SK-N-SH (cell line): ENCODE measurements around the gene HRH2. TPM values are rescaled to one million over a fixed set of nuclear protein-coding genes. Genes with fewer than 3 reads are reported as not detected.

Source experiments
- CTCF ChIA-PET: fragments of 300-600, 350-600 bp; formaldehyde crosslinking; extraction: SDS; loops from one replicate; lab custom pipeline; 2021; lab: Yijun Ruan, JAX
- POLR2A ChIA-PET: fragments of 350-600 bp; sonication (Branson Sonifier 250); formaldehyde crosslinking; extraction: SDS; loops from one replicate; lab custom pipeline; 2020; ENCODE audit warnings: antibody characterized with exemption, inconsistent platforms; lab: Yijun Ruan, JAX
- DNase-seq: peaks from one replicate; pipeline ENCODE4 v3.0.0; 2012
- H2AFZ ChIP-seq: fragments of 200-600 bp; sonication (generic); 2 replicates; pipeline ENCODE4 v1.8.1; 2016; ENCODE audit warnings: antibody characterized with exemption, mild to moderate bottlenecking, low read depth
- H3F3A ChIP-seq: fragments of 200-600 bp; sonication (generic); replicated peaks from 2 replicates; pipeline ENCODE3; 2016; ENCODE audit warnings: antibody characterized with exemption, mild to moderate bottlenecking; ENCODE audit not compliant: insufficient read depth
- H3K27ac ChIP-seq, 2 experiments: fragments of 200-500 bp in 1 of 2; fragments of 200-600 bp in 1 of 2; sonication (Bioruptor generic) in 1 of 2; sonication (generic), shearing (Covaris generic) in 1 of 2; 2 replicates each; pipeline versions ENCODE4 v1.5.1 to v1.6.1; 2014 to 2016; ENCODE audit warnings: low read depth in 2 of 2, inconsistent platforms in 1 of 2, low read length in 1 of 2, mild to moderate bottlenecking in 1 of 2, mixed read lengths in 1 of 2
- H3K27me3 ChIP-seq: fragments of 200-600 bp; sonication (generic), shearing (Covaris generic); 2 replicates; pipeline ENCODE4 v1.6.1; 2016; ENCODE audit warnings: mixed run types; ENCODE audit not compliant: insufficient read depth
- H3K36me3 ChIP-seq, 2 experiments: fragments of 200-500 bp in 1 of 2; fragments of 200-600 bp in 1 of 2; sonication (Bioruptor generic) in 1 of 2; sonication (generic) in 1 of 2; replicated peaks in 1 of 2; 2 replicates each; pipeline versions ENCODE3 to v1.5.1; 2014 to 2016; ENCODE audit warnings: low read length in 1 of 2, mild to moderate bottlenecking in 1 of 2; ENCODE audit not compliant: insufficient read depth in 2 of 2, control insufficient read depth in 1 of 2
- H3K4me1 ChIP-seq, 2 experiments: fragments of 200-500 bp in 1 of 2; fragments of 200-600 bp in 1 of 2; sonication (Bioruptor generic) in 1 of 2; sonication (generic), shearing (Covaris generic) in 1 of 2; 2 replicates each; pipeline versions ENCODE4 v1.5.1 to v1.6.1; 2014 to 2016; ENCODE audit warnings: low read depth in 1 of 2, low read length in 1 of 2, mixed run types in 1 of 2; ENCODE audit not compliant: insufficient read depth in 2 of 2, control insufficient read depth in 1 of 2
- H3K4me2 ChIP-seq: fragments of 200-600 bp; sonication (generic), shearing (Covaris generic); 2 replicates; pipeline ENCODE4 v1.6.1; 2017; ENCODE audit warnings: mixed run types
- H3K4me3 ChIP-seq, 2 experiments: fragments of 200-500 bp in 1 of 2; fragments of 200-600 bp in 1 of 2; sonication (Bioruptor generic) in 1 of 2; sonication (generic), shearing (Covaris generic) in 1 of 2; 2 replicates each; pipeline versions ENCODE4 v1.5.1 to v1.8.1; 2014 to 2016; ENCODE audit warnings: low read depth in 2 of 2, inconsistent platforms in 1 of 2, low read length in 1 of 2, mild to moderate bottlenecking in 1 of 2, mixed read lengths in 1 of 2, moderate library complexity in 1 of 2
- H3K79me2 ChIP-seq: fragments of 200-600 bp; sonication (generic); 2 replicates; pipeline ENCODE4 v1.8.1; 2017; ENCODE audit warnings: mild to moderate bottlenecking; ENCODE audit not compliant: insufficient read depth
- H3K9ac ChIP-seq: fragments of 200-600 bp; sonication (generic); 2 replicates; pipeline ENCODE4 v1.6.1; 2017; ENCODE audit warnings: mixed run types
- H3K9me2 ChIP-seq: fragments of 200-600 bp; sonication (generic); 2 replicates; pipeline ENCODE4 v1.6.1; 2017; ENCODE audit warnings: mixed run types
- H3K9me3 ChIP-seq: fragments of 200-600 bp; sonication (generic); 2 replicates; pipeline ENCODE4 v1.6.1; 2017; ENCODE audit warnings: mixed run types, mild to moderate bottlenecking, moderate library complexity
- H4K20me1 ChIP-seq: fragments of 200-600 bp; sonication (generic); 2 replicates; pipeline ENCODE4 v1.6.1; 2017; ENCODE audit warnings: mild to moderate bottlenecking, mixed run types; ENCODE audit not compliant: insufficient read depth
- CHD2 ChIP-seq: fragments of 150-350 bp; IDR thresholded peaks from 2 replicates; pipeline ENCODE4 v1.6.1; 2018; ENCODE audit warnings: low read length; ENCODE audit not compliant: partially characterized antibody
- CTCF ChIP-seq: fragments of 200-600 bp; sonication (generic); IDR thresholded peaks from 2 replicates; pipeline ENCODE4 v1.6.1; 2017; ENCODE audit warnings: antibody characterized with exemption, mild to moderate bottlenecking, moderate library complexity
- ELF1 ChIP-seq: IDR thresholded peaks from 2 replicates; pipeline ENCODE4 v1.4.0; 2012
- EP300 ChIP-seq, 2 experiments: IDR thresholded peaks; 2 replicates each; pipeline versions ENCODE4 v1.4.0 to v1.6.1; 2012; ENCODE audit warnings: borderline replicate concordance in 1 of 2, low read depth in 1 of 2, low read length in 1 of 2
- EZH2phosphoT487 ChIP-seq: fragments of 200-600 bp; sonication (generic); IDR thresholded peaks from 2 replicates; pipeline ENCODE4 v1.6.1; 2017; ENCODE audit warnings: low read depth, mixed run types, mild to moderate bottlenecking, antibody characterized with exemption, moderate library complexity, borderline replicate concordance
- FOXJ3 ChIP-seq: sonication (generic); formaldehyde crosslinking; IDR thresholded peaks from 2 replicates; pipeline ENCODE4 v1.5.1; 2020; ENCODE audit warnings: mild to moderate bottlenecking, missing genetic modification reagents
- IRF3 ChIP-seq: fragments of 150-350 bp; IDR thresholded peaks from 2 replicates; pipeline ENCODE4 v1.6.1; 2016; ENCODE audit warnings: mild to moderate bottlenecking, low read depth, low read length
- MEF2A ChIP-seq: IDR thresholded peaks from 2 replicates; pipeline ENCODE4 v1.4.0; 2012; ENCODE audit warnings: low read depth, borderline replicate concordance
- RFX5 ChIP-seq: IDR thresholded peaks from 2 replicates; pipeline ENCODE4 v1.6.1; 2012; ENCODE audit warnings: mild to moderate bottlenecking, improper control_type of control experiment, low read length
- USF2 ChIP-seq: fragments of 150-350 bp; IDR thresholded peaks from 2 replicates; pipeline ENCODE4 v1.6.1; 2017; ENCODE audit warnings: antibody characterized with exemption, low read length, low read depth, borderline replicate concordance
- WGBS: methylation state at CpG from one replicate; pipeline ENCODE4 v1.1.6; 2017; ENCODE audit warnings: low lambda C conversion rate; 5-methylcytosine and 5-hydroxymethylcytosine counted together
- polyA plus RNA-seq, 3 experiments: library from polyadenylated mRNA; depleted of rRNA; stranded (reverse); fragments of >200 nt; gene quantifications; 2 replicates each; pipeline ENCODE4 v1.2.3, GENCODE V29; 2012

The HRH2 gene
- polyA plus RNA-seq, 1 of the 3 experiments (the other 2 are of a cell fraction): 0.08 TPM

- no peak for TF ChIP-seq EZH2phosphoT487
- no peak for TF ChIP-seq CHD2
- TF ChIP-seq EP300 (IDR thresholded peaks at IDR 0.05; ENCODE audit: borderline replicate concordance in 1 of 2, low read depth in 1 of 2, low read length in 1 of 2): no peak
- no peak for TF ChIP-seq USF2
- no peak for TF ChIP-seq CTCF
- TF ChIP-seq IRF3: no peak
- no peak for TF ChIP-seq FOXJ3 (CRISPR knock-in tag)
- TF ChIP-seq MEF2A: no peak
- 39% methylated on average over 3 of the region's 3 CpGs for WGBS
These were observed 73.3 kb downstream of the HRH2 start for GRCh38 chr5:175731172-175731571.

GRCh38 chr5:175731756-175732465, 74.0 kb downstream of the HRH2 start:
- no peak overlapping the region for H2AFZ ChIP-seq
- CTCF ChIA-PET: interaction anchor here (2.6 to 20.1 kb wide), 5 partner anchors 8 to 195 kb away, joined by 15 to 338 read pairs (median 68); partner anchors contain the start of gene CPLX2
- H4K20me1 ChIP-seq: no peaks in the 10 kb centered on the region
- WGBS: 46% methylated on average over 4 of the region's 4 CpGs
- POLR2A ChIA-PET: no interaction called here
- no peaks in the 10 kb centered on the region for H3K9me2 ChIP-seq
- H3K4me1 ChIP-seq: peaks cover 0 to 7% of the 10 kb centered on the region in 2 experiments; a peak in 1 of 4 replicates
- no peak overlapping the region for H3K4me3 ChIP-seq
- no peak overlapping the region for H3K4me2 ChIP-seq
- TF ChIP-seq ELF1 (no peak), RFX5 (no peak)
- TF ChIP-seq, all 33 proteins: peak for 0
- H3K36me3 ChIP-seq: no peaks in the 10 kb centered on the region
- H3K9me3 ChIP-seq: no peaks in the 10 kb centered on the region
- no peak overlapping the region for H3K27ac ChIP-seq
- no peak overlapping the region for H3K9ac ChIP-seq
- no peaks in the 10 kb centered on the region for H3K79me2 ChIP-seq
- H3F3A ChIP-seq: no peaks in the 10 kb centered on the region
- no peak for DNase-seq
- H3K27me3 ChIP-seq: no peaks in the 10 kb centered on the region

More at GRCh38 chr5:175731172-175731571, 73.3 kb downstream of the HRH2 start:
- no peak overlapping the region for H3K27ac ChIP-seq
- H3K4me1 ChIP-seq: peaks cover 0 to 7% of the 10 kb centered on the region in 2 experiments; a peak in 1 of 4 replicates
- H3K9me2 ChIP-seq: no peaks in the 10 kb centered on the region
- H3K27me3 ChIP-seq: no peaks in the 10 kb centered on the region
- no peaks in the 10 kb centered on the region for H4K20me1 ChIP-seq
- no peaks in the 10 kb centered on the region for H3K9me3 ChIP-seq
- no peaks in the 10 kb centered on the region for H3F3A ChIP-seq
- ChIA-PET CTCF (interaction anchor here (1.9 to 20.1 kb wide), 12 partner anchors 9 to 618 kb away, joined by 4 to 338 read pairs (median 32); partner anchors contain the start of gene CPLX2), POLR2A (no interaction called here)
- DNase-seq: no peak
- H3K36me3 ChIP-seq: no peaks in the 10 kb centered on the region
- no peak overlapping the region for H3K4me2 ChIP-seq
- H2AFZ ChIP-seq: no peak overlapping the region
- no peak overlapping the region for H3K9ac ChIP-seq
- no peaks in the 10 kb centered on the region for H3K79me2 ChIP-seq
- H3K4me3 ChIP-seq: no peak overlapping the region
